CD4-positive, alpha-beta T cell treated with Interleukin-17A for 4 hours (primary cell): ENCODE results near the gene DDX5.

ENCODE experiments used
- DNase-seq: peaks from one replicate; pipeline ENCODE4 v3.0.0-alpha.2; 2020; ENCODE audit warnings: mixed read lengths

DDX5 gene

DNA sequence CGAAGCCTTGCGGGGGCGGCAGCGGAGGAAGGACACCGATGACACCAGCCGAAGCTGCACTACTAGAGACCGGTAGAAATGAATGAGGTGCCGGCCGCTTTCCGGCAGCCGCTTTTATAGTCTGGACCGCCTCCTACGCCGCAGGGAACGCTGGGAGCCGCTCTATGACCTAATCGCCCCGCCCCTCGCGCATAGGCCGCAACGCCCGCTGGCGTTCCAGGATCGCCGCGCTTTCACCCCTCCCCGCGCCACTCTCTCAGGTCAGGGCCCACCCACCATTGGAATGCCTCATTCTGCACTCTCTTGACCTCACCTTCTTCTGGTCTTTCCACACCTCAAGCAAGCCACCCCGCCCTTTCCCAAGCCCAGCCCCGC is at the start of gene DDX5:
Gene DDX5, minus strand, starts transcription at position 89 of the 375 bp plus-strand sequence. CDS start 170 bp downstream, outside the sequence.
- peak; percentile 98 for DNase-seq

DNA sequence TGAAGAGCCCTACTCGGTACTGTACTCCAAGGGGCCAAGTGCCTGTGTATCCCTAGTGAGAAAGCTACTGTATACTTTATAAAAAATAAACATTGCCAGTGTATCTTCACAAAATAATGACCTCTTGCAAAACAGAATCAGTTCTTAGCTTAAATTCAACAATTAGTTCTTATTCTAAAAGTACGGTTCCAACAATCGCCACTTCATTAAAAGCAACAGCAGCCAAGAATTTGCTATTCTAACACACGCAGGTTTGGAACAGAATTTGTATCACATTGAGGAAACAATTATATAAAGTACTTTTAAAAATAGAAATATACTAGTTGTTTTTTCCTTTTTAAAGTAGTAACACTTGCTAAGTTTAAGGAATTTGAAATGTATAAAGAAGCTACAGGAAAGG is 49.2 kb upstream of the DDX5 start:
- no peak for DNase-seq

DNA sequence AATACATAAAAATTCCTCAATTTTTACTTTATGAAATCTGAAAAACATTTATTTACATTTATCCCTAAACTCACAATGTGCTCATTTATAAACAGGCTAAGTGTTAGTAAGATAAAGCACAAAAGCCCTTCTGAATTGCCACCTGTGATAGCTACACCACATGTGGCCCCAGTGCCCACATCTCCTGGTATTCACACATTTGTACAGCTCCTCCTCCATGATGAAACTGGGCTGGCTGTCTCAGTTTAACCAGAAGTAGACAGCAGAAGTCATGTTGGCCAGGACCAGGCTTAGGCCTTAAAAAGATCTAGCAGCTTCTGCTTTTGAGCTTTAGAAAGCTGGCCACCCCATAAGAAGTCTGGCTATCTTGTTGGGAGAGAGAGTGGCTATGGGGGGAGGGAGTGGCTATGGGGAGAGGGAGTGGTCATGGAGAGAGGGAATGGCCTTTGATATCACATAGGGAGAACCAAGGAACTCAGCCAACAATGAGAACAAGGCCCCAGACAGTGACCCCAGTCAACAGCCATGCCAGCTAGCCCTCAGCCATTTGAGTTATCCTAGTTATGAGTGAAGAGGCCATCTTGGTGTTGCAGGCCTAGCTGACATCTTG is 48.0 kb upstream of the DDX5 start:
- DNase-seq: no peak

DNA sequence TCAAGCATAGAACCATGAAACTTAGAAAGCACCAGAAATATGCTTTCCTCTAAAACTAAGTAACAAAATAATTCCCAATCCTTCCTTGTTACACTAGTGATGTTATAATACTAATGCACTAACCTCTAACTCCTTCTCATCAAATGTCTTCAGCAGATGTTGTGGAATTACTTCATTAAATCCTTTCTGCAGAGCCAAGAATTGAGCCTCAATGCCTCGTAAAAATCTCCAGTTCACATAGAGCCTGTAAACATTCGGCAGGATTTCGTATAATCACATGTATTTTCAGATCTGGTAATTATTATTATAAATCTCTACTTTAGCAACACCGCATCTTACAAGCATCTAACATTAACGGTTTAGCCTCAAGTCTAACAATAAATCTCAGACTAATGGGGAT is 45.4 kb upstream of the DDX5 start:
- no peak for DNase-seq

DNA sequence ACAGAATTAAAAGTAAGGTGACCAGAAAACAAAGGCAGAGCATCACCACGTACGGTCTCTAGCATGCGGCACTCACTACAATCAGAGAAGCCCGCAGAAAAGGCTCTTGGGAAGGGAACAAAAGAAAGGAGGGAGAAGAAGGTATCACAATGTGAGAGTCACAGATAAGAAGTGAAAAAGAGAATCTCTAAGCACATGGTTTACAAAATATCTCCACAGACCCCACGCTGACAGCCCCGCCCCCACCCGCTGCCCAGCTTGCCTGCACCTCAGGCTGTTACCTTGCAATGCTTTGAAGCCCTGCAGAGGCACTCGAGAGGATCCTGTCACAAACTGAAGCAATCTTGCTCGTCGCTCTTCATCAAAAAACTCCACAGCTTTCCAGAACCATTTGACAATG is 41.2 kb upstream of the DDX5 start:
- no peak for DNase-seq

DNA sequence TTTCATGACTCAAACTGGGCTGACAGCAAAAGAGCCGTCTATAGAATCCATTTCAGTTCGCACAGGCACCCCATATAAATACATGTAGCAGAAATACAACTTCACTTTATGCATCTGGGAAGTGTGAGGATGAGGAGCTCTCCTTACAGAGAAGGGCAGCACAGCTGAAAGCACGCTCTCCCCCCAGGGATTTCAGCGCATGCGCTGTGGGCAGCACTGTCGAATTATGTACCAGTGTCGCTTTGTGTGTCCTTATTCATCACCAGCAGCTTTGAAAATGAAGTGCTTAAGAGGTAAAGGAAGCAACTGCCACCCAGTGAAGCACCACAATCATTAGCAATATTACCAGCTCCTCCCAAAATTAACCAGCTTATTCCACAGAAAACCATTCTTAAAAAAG is 40.6 kb upstream of the DDX5 start:
- no peak for DNase-seq

DNA sequence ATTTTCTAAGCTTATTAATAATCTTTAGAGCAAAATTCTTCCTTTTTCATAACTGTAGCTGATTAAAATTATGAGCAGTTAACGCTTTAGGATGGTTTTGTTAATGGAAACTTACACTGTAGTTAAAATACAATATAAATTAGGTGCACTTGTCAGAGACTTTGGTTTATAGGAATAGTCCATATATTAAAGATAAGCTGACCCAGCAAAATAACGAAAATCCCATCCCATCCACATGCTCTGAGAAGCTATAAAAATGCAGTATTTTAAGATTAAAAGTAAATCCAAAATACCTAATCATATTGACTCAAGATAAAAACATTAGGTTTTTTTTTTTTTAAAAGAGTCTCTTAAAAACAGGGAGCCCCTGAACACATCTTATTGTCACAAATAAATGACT is 38.7 kb upstream of the DDX5 start:
- no peak for DNase-seq

DNA sequence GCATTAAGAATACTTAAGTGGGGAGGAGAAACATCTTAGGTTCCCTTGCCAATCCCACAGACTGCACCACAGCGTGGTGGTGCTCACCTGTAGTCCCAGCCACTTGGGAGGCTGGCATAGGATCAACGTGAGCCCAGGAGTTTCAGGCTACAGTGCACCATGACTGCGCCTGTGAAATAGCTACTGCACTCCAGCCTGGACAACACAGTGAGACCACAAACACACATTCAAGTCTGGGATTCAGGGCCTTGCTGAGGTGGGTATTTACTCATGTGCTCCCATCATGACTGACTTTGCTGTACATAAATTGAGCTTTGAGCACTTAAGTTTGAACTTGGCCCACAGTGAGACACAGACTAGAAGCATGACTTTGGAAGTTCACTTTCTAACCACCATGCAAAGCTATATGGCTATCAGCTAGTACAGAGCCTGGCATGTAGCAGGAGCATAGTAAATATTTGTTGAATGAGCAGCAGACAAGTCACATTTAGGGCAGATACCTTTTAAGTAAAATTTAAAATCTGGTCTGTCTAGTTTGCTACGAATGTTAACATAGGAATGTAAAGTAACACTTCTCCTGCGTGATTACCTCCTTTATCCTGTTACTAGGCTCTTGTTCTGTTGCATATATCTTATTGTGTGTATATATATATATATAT is 34.2 kb upstream of the DDX5 start:
- DNase-seq: no peak

DNA sequence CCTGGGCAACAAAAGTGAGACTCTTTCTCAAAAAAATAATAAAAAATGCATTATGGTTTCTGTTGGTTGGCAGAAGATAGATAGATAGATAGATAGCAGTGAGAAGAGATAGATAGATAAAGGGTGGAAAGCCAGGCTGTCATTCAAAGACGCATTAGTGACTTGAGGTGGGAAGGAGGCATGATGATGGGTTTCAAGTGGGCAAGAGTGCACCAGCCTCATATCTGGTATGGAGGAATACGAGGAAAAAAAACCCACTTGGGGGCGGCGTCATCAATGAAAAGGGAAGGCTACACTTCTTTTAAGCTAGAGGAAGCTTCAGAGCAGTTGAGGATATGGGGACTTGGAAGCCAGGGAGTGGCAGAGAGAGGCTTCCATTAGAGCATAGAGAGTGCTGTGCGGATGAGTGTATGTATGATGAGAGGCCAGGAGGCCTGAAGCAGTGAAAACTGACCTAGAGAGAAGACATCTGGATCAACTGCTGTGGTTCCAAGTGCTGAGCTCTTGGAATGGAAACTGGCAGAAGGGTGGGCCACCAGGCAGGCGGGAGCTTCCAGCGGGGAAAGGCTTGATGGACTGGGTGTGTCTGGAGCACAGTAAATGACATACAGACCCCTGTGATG is 32.5 kb upstream of the DDX5 start:
- no peak for DNase-seq

DNA sequence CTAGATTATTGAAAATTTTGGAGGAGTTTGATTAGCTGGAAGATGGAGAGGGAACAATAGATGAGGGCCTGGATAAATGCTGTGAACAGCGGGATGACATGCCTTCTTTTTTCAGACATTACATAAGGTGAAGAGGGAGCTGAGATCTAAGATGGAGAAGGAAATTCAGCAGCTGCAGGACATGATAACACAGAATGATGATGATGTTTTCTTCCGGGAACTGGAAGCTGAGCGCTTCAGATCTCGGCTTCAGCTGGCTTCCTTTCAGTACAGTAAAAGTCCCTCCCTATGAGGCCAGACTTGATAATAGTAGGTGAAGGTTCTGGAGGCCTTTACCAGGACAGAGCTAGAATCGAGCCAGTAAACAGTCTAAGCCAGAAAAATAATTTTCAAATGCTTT is 31.4 kb upstream of the DDX5 start:
- no peak for DNase-seq

DNA sequence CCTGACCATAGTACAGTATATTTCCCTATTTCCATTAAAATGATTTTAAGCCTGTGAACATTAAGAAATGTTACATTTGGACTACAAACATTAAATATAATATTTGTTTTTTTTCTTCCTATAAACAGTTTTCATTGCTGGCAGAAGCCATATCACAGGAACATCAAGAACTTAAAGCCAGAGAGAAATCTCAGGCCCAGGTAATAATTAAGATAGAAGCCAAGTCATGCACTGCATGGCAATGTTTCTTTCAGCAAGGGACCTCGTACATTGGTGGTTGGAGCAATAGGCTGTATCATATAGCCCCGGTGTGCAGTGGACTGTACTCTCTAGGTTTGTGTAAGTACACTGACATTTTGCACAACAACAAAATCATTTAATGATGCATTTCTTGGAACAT is 30.8 kb upstream of the DDX5 start:
- DNase-seq: no peak

DNA sequence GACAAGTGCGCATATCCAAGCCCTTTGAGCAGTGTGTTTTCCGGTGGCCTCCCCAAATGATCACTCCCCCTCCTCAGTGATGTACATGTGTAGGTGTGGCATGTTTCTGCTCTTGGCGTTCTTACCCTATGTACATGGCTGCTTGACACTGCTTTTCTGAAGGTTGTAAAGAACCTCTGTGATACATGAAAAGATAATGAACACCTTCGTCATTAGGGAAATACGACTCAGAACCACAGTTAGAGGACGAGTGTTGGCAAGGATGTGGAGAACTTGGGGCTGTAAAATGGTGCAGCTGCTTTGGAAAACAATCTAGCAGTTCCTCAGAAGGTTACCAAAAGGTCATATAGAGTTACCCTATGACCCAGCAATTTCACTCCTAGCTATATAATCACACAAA is 29.3 kb upstream of the DDX5 start:
- DNase-seq: no peak

DNA sequence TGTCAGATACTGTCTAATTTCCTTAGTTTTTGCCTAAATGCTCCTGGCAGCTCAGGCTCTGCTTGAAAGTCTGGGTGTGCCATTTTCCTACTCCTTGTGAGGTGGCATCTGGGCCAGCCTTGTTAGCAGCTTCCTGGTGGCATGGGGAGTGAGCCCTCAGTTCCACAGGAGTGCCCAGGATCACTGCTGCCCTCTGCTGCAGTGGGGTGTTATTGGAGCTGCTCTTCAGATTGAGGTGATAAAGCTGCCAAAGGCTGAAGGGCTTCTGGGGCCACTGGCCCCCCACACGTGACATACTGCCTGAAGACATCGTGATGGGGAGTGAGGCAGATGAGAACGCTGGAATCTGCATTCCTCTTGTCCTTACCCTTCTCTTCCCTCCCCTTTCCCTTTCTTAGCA is 28.1 kb upstream of the DDX5 start:
- peak; percentile 17 for DNase-seq

DNA sequence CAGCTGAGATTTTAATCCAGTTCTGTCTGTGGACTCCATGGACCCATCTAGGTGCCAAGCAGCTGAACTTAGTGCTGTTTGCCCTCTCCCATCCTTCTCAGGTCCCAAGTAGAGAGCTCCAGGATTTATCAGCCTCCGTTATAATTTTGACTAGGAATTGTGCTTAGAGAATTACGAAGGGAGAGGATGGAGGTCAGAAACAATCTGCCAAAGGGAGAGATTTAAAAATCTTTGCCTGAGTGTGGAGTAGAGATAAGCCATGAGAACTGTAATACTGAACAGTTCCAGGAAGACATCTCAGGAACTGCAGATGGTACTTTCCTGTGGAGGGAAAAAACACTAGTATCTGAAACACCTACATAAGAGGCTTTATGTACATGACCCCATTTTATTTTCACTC is 27.7 kb upstream of the DDX5 start:
- DNase-seq: no peak

DNA sequence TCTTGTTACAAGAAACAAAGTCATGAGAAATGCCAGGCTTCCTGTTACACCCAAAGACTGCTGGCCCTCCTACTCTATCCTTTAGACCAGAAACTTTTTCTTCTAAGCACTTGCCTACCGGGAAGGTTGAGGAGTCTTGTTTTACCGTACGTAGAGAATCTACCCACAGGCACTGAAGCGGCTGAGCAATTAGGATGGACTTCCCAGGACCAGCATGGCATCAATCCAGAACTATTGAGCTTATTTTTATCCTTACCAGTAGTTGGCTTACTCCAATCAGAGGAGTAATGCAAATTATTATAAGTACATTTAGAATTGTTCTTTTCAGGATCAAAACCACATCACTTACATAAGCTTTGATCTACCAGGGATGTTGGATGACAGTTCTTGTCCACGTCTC is 26.3 kb upstream of the DDX5 start:
- no peak for DNase-seq

DNA sequence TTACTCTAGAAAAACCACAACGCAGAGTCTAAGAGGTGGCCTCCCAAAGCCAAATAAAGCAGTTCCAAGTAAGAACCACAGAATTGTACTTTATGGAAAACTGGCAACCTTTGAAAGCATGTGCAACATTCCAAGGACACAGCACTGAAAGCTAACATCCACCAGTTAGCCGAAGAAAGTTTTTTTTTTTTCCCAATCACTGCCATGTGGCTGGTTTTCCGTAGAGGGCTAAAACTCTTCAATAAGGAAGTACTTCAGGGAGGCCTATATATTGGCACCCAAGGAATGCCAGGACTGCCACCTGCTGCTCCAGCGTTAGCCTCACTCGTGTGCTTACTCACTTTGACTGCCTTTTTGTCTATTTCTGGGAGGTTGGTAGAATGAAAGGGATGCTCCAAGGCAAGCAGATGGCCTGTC is 25.9 kb upstream of the DDX5 start:
- no peak for DNase-seq

DNA sequence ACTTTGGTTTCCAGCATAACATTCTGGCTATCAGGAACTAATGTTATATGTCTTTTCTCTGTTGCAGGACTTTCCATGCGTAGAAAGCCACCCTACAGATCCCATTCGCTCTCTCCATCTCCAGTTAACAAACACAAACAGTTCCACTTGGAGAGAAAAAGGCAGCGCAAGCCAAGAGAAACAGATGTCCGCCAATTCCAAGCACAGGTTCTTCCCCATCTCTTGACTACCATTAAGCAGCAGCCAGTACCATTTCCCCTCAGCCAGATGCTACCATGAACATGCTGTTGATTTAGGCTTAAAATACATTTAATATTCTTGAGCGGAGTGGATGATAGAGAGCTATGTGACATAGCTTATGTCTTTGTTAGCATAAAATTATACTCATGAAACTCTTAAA is 23.1 kb upstream of the DDX5 start:
- DNase-seq: no peak

DNA sequence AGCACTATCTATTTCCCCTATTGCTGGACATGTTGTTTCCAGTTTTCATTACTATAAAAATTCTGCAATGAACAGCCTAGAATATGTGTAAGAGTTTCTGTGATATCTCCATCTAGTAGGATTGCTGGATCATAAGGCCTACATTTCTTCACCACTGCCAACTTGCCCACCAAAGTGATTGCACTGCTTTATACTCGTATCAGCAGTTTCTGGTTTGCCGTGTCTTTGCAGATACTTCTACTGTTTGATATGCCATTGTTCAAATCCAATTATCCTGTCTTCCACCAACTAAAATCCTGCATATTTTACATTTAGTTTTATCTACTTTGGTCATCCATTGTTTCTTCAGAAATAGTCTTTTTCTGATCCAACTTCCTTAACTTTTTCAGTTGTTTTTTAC is 21.8 kb upstream of the DDX5 start:
- DNase-seq: no peak

DNA sequence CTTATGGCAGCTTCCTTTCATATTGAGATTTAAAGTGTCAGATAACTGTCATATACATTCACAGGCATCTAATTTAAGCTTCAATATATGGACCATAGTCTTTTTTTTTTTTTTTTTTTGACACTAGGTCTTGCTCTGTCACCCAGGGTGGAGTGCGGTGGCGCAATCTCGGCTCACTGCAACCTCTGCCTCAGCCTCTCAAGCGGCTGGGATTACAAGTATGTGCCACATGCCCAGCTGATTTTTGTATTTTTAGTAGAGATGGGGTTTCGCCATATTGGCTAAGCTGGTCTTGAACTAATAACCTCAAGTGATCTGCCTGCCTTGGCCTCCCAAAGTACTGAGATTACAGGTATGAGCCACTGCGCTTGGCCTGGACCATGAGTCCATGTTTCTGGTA is 14.3 kb upstream of the DDX5 start:
- DNase-seq: no peak

DNA sequence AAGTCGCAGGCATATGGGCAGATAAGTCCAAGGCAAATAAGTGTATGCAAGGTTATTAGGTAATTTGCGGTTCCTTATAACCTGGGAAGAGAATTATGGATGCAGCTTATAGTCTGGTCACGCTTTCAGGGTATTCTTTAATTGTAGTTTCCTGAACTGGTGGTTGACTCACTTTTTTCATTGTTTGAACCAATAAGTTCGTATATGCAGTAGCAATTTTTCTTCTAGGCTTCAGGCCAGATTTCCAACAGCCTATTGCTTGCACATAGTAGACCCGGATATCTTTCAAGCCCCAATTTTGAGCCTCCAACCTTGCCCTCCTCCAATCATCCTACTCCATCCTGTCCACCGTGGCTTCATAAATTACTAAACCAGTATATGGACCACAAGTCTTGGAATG is 13.5 kb upstream of the DDX5 start:
- no peak for DNase-seq

DNA sequence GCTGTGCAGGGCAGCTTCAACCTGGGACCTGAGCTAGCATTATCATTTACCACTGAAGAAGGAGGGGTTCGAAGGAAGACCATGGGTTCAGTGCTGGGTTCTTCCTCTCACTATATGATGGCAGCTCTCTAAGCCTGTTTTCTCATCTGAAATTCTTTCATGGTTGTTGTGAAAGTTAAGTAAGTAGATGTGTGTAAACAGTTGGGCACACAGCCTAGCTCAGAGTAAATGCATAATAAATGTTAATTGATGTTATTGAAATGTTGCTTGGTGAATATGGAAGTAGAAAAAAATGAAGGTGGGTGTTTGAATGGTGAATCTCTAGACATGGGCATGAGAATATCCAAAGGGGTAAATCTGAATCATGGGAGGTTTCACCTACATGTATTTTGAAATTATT is 9.7 kb upstream of the DDX5 start:
- no peak for DNase-seq

DNA sequence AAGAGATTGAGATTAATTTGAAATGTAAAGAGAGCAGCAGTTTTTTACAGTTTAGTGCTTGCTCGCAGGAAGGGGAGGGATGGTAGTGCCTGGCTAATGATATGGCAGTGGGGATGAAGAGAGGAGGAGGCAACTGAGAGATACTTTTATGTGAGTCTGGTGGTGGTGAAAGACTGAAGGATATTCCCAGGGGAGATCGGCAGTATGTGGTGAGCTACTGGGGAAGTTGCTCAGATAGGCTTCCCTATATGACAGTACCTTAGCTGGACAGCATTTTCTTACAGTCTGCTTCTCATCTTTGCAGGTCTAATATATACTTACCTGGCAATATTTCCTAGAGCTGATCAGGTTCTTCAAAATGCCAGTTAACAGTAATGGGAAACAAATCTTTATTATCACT is 9.3 kb upstream of the DDX5 start:
- no peak for DNase-seq

DNA sequence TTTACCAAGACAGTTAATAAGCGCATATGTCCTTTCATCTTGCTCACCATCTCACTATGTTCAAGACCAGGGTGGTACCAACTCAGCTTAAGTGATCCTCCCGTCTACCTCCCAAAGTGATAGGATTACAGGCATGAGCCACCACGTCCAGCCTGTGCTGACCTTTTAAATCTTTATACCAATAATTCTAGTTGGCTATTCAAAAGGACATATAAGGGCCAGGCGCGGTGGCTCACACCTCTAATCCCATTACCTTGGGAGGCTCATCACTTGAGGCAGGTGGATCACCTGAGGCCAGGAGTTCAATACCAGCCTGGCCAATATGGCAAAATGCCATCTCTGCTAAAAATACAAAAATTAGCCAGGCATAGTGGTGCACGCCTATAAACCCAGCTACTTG is 3.1 kb upstream of the DDX5 start:
- no peak for DNase-seq

DNA sequence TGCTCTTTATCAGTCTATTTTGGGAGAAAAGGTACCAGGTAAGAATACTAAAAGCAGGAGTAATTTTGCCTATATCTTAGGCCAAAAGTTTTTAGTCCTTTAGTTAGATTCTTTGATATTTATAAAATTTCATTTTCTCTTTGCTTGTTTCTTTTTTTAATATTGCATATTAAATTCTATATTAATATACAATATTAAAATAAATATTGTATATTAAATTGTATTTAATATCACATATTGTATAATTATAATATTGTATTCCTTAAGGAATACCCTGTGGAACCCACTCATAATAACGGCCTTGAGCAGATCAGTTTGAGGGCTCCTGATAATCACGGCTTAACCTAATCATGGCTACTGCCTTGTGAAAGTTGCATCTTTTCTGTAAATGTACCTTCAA is 2.6 kb upstream of the DDX5 start:
- DNase-seq: no peak

DNA sequence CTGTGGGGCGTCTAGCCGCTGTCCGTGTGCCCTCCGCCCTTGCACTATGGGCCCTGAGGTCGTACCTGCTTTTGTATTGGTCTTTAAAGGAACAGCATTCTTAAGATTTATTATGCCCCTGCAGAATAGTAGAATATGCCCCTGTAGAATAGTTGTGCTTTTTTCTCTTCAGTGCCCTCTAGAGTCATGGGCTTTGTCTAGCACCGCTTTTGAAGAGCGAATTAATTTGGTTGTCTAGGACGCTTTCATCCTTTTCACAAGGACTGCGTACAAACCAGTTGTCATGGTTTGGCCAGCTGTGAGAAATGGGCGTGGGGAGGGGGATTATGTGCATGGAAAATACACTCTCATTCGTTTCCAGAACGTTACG is 1.3 kb upstream of the DDX5 start:
- peak; percentile 34 for DNase-seq
